Breast epithelium (tissue), 4 donors: Measurements from ENCODE around the gene HKDC1. TPM values are rescaled to one million over a fixed set of nuclear protein-coding genes. Genes with fewer than 3 reads are reported as not detected.
"Not testable (repeated sequence)": the region's sequence is repeated elsewhere in the genome, so short reads cannot be mapped to it uniquely, and the experiment has no call there.

Experiments
- DNase-seq, 2 donors: peaks; one replicate each; pipeline ENCODE4 v3.0.0-alpha.2; 2019; ENCODE audit warnings: low spot score in 2 of 2
- H3K27ac ChIP-seq, 2 donors: fragments of 200-600 bp; sonication (generic) in 1 of 2; one replicate each; pipeline ENCODE4 v1.5.1; 2016 to 2019; ENCODE audit warnings: mild to moderate bottlenecking in 1 of 2
- H3K27me3 ChIP-seq, 2 donors: fragments of 200-600 bp; sonication (generic) in 1 of 2; one replicate each; pipeline versions ENCODE4 v1.5.1 to v1.6.0; 2017 to 2019; ENCODE audit warnings: control low read depth in 1 of 2, mild to moderate bottlenecking in 1 of 2
- H3K36me3 ChIP-seq: fragments of 200-600 bp; one replicate; pipeline ENCODE4 v1.5.1; 2019
- H3K4me1 ChIP-seq, 2 donors: fragments of 200-600 bp; sonication (generic); one replicate each; pipeline ENCODE4 v1.5.1; 2016 to 2019; ENCODE audit warnings: control low read depth in 1 of 2
- H3K4me3 ChIP-seq, 3 donors: fragments of 200-600 bp; sonication (generic); 1 replicate in 2 of 3; 2 replicates in 1 of 3; pipeline ENCODE4 v1.5.1; 2016 to 2019; ENCODE audit warnings: mild to moderate bottlenecking in 3 of 3, moderate library complexity in 2 of 3
- H3K9me3 ChIP-seq, 2 donors: fragments of 200-600 bp; sonication (generic) in 1 of 2; one replicate each; pipeline ENCODE4 v1.5.1; 2016 to 2019; ENCODE audit warnings: control low read depth in 1 of 2
- POLR2A ChIP-seq: fragments of 450-650 bp; IDR thresholded peaks from one replicate; pipeline ENCODE4 v1.6.1; 2016; ENCODE audit warnings: antibody characterized with exemption, mild to moderate bottlenecking, moderate library complexity
- POLR2AphosphoS5 ChIP-seq, 3 donors: sonication (generic); formaldehyde crosslinking; IDR thresholded peaks; one replicate each; pipeline ENCODE4 v1.6.1; 2017; ENCODE audit warnings: antibody characterized with exemption in 3 of 3
- intact Hi-C: fragments of 100-400 bp; cut with DNase I; formaldehyde crosslinking; loops from one replicate; pipeline ENCODE4 v1.15.1; 2023; ENCODE audit warnings: low total_unique reads
- total RNA-seq, 3 donors: library from RNA; depleted of rRNA; stranded (reverse); fragments of >200 nt; gene quantifications; one replicate each; pipeline ENCODE4 v1.1.0, GENCODE V29; 2016
- TF ChIP-seq, protein P1 (sequence below), 3 donors: fragments of 450-650 bp; IDR thresholded peaks; one replicate each; pipeline ENCODE4 v1.5.1; 2016 to 2017; ENCODE audit warnings: antibody characterized with exemption in 3 of 3, mild to moderate bottlenecking in 3 of 3, moderate library complexity in 3 of 3

HKDC1 gene
- total RNA-seq, 3 donors from 2014 or later = 0.15 to 2.0 TPM; not detected in 1

DNA sequence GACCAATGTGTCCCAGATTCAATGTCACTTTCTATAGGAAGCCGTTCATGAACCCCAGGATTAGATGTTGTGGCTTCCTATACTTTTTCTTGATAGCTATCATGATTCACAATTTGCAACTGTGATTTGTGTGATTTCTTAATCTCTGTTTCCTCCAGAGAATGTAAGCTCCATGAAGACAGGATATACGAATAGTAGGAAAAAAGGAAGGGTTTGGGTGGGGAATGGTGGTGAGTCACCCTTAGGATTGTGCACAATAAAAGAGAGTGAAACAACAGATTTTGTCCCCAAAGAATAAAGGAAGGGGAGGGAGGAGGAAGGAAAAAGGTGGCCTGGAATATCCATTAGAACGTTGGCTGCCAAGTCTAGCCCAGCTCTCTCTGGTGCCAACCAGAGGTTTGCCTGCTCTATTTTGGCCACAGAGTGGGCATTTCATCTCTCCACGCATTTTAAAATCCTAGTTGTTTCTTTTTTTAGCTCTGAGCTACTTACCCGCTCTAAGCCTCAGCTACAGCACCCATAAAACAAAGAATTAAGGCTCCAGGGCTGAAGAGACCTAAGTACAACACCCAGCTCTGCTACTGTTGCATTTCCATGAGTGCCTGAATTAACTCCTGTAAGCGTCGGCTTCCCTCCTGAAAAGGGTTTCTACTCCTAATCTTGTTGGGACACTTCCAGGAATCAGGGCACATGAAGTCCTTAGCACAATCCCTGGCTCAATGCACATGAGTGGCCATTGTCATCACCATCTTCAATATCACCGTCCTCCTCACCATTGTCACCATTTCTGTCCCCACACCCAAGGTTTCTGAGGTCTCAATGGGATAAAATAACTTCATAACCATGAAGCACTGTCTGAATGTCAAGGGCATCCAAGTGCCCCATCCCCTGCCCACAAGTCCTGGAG, 61.6 kb downstream of the HKDC1 start:
- intact Hi-C loops = no loop called here
- Histone ChIP-seq H3K9me3 (no peaks in the 10 kb centered on the region), H3K4me1 (no peaks in the 10 kb centered on the region)

DNA sequence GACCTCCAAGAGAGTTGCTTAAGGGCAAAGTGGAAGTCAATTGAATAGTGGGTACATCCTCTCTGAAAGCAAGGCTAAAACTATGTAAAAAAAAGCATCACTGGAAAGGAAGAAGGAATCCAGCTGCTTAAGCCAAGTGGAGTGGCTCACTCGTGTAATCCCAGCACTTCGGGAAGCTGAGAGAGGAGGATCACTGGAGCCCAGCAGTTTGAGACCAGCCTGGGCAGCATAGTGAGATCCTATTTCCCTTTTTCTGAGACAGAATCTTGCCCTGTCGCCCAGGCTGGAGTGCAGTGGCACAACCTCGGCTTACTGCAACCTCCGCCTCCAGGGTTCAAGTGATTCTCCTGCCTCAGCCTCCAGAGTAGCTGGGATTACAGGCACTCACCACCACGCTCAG, 64.3 kb downstream of the HKDC1 start:
- H3K4me3 ChIP-seq, H3K27me3 ChIP-seq, intact Hi-C loops, DNase-seq, H3K27ac ChIP-seq, H3K9me3 ChIP-seq, H3K4me1 ChIP-seq, H3K36me3 ChIP-seq: not testable (repeated sequence)

More for the DNA sequence above, 61.6 kb downstream of the HKDC1 start:
- TF ChIP-seq POLR2AphosphoS5 (IDR thresholded peaks at IDR 0.05) = no peak
- TF ChIP-seq POLR2A = no peak
- TF ChIP-seq, protein P1, sequence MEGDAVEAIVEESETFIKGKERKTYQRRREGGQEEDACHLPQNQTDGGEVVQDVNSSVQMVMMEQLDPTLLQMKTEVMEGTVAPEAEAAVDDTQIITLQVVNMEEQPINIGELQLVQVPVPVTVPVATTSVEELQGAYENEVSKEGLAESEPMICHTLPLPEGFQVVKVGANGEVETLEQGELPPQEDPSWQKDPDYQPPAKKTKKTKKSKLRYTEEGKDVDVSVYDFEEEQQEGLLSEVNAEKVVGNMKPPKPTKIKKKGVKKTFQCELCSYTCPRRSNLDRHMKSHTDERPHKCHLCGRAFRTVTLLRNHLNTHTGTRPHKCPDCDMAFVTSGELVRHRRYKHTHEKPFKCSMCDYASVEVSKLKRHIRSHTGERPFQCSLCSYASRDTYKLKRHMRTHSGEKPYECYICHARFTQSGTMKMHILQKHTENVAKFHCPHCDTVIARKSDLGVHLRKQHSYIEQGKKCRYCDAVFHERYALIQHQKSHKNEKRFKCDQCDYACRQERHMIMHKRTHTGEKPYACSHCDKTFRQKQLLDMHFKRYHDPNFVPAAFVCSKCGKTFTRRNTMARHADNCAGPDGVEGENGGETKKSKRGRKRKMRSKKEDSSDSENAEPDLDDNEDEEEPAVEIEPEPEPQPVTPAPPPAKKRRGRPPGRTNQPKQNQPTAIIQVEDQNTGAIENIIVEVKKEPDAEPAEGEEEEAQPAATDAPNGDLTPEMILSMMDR (IDR thresholded peaks at IDR 0.05) = no peak
- no peak overlapping the region for H3K27ac ChIP-seq
- no peaks in the 10 kb centered on the region for H3K36me3 ChIP-seq
- no peaks in the 10 kb centered on the region for H3K27me3 ChIP-seq
- DNase-seq = no peak
- H3K4me3 ChIP-seq = no peak overlapping the region

DNA sequence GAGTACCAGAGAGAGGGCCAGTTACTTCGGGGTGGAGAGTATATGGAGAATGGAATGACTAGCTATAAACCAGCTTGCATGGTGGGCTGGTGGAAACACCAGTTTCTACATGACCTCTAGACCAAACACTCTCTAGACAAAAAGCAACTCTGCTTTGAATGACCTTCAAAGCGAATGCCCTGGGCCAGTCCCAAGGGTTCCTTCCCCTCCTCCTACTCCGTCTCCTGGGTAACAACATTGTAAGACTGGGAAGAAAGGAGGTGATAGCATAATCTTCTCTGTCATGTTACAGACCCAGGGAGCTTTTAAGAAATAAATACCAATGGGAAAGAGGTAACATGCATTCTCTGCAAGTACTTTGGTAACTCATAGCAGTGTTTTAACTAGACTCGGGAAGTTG, 65.6 kb downstream of the HKDC1 start:
- H3K27me3 ChIP-seq = no peaks in the 10 kb centered on the region
- TF ChIP-seq, protein P1 (IDR thresholded peaks at IDR 0.05) = no peak
- TF ChIP-seq POLR2A = no peak
- H3K4me3 ChIP-seq = no peak overlapping the region
- no peaks in the 10 kb centered on the region for H3K4me1 ChIP-seq
- DNase-seq = no peak
- H3K27ac ChIP-seq = no peak overlapping the region
- intact Hi-C loops = no loop called here
- H3K36me3 ChIP-seq = no peaks in the 10 kb centered on the region
- H3K9me3 ChIP-seq = no peaks in the 10 kb centered on the region

DNA sequence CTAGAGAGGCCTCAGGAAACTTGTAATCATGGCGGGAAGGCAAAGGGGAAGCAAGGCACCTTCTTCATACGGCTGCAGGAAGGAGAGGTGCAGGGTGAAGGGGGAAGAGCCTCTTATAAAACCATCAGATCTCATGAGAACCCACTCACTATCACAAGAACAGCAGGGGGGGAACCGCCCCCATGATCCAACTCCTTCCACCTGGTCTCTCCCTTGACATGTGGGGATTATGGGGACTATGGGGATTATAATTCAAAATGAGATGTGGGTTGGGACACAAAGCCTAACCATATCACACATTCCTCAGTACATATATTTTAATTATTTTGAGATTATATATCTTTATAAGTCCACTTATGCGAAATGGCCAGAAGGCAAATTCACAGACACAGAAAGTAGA, 67.0 kb downstream of the HKDC1 start:
- H3K4me1 ChIP-seq = no peaks in the 10 kb centered on the region
- intact Hi-C loops = no loop called here
- no peak for TF ChIP-seq POLR2AphosphoS5 (IDR thresholded peaks at IDR 0.05)
- TF ChIP-seq, protein P1 (IDR thresholded peaks at IDR 0.05) = no peak
- TF ChIP-seq POLR2A = no peak
- H3K27me3 ChIP-seq = no peaks in the 10 kb centered on the region
- no peak overlapping the region for H3K4me3 ChIP-seq
- DNase-seq = no peak
- H3K36me3 ChIP-seq = no peaks in the 10 kb centered on the region
- no peaks in the 10 kb centered on the region for H3K9me3 ChIP-seq
- no peak overlapping the region for H3K27ac ChIP-seq

DNA sequence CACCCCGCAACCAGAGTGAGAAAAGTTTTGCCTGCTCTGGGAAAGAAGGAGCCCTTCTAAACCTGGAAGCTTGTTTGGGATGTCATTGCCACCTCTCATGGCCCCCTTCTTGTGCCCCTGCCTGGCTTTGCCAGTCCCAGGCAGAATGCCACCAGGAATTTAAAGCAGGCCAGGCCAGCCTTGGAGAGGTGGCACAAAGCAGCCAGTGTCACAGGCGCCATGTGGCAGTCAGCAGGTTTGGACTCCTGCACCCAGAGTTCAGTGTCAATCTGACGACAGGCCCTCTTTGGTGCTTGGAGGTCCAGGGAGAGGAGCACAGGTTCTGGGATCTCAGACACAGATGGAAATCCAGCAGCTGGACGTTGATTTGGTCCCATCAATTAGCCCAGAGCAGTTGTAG, 70.9 kb downstream of the HKDC1 start:
- intact Hi-C loops = no loop called here
- no peak for DNase-seq
- H3K4me3 ChIP-seq = no peak overlapping the region
- TF ChIP-seq, protein P1 (IDR thresholded peaks at IDR 0.05) = no peak
- TF ChIP-seq POLR2A = no peak
- no peak for TF ChIP-seq POLR2AphosphoS5 (IDR thresholded peaks at IDR 0.05)
- no peaks in the 10 kb centered on the region for H3K36me3 ChIP-seq
- H3K9me3 ChIP-seq = no peaks in the 10 kb centered on the region
- no peaks in the 10 kb centered on the region for H3K27me3 ChIP-seq
- no peaks in the 10 kb centered on the region for H3K4me1 ChIP-seq
- no peak overlapping the region for H3K27ac ChIP-seq
